Right lobe of liver (tissue), 6 donors: Measurements from ENCODE around the gene MCOLN2. TPM values are rescaled to one million over a fixed set of nuclear protein-coding genes. Genes with fewer than 3 reads are reported as not detected.

Experiments
- ATAC-seq, 4 donors: fragments of 200-7000 bp; cut with Tn5 transposase; one replicate each; pipeline ENCODE4 v1.9.1; 2020; ENCODE audit warnings: mild to moderate bottlenecking in 4 of 4, moderate library complexity in 4 of 4
- DNase-seq, 3 donors: peaks; one replicate each; pipeline ENCODE4 v3.0.0-alpha.2; 2020
- H3K27ac ChIP-seq, 3 donors: fragments of 200-600 bp; one replicate each; pipeline ENCODE4 v1.8.0; 2022
- H3K27me3 ChIP-seq, 2 donors: fragments of 200-600 bp; one replicate each; pipeline ENCODE4 v1.8.0; 2022
- H3K36me3 ChIP-seq, 4 donors: fragments of 200-600 bp; sonication (generic) in 1 of 4; one replicate each; pipeline versions ENCODE4 v1.5.1 to v1.8.0; 2017 to 2022; ENCODE audit warnings: control low read depth in 1 of 4
- H3K4me1 ChIP-seq, 4 donors: fragments of 200-600 bp; sonication (generic) in 1 of 4; one replicate each; pipeline versions ENCODE4 v1.5.1 to v1.8.0; 2017 to 2022; ENCODE audit warnings: control low read depth in 1 of 4
- H3K4me3 ChIP-seq, 3 donors: fragments of 200-600 bp; one replicate each; pipeline ENCODE4 v1.8.0; 2022
- H3K9me3 ChIP-seq, 4 donors: fragments of 200-600 bp; sonication (generic) in 1 of 4; one replicate each; pipeline versions ENCODE4 v1.5.1 to v1.8.0; 2017 to 2022; ENCODE audit warnings: control low read depth in 1 of 4
- POLR2A ChIP-seq: fragments of 450-650 bp; IDR thresholded peaks from one replicate; pipeline ENCODE4 v1.6.1; 2017; ENCODE audit warnings: antibody characterized with exemption, mild to moderate bottlenecking
- WGBS: methylation state at CpG from one replicate; pipeline ENCODE4 v1.1.6; 2018; ENCODE audit warnings: low coverage, low lambda C conversion rate; ENCODE audit not compliant: insufficient coverage; ENCODE audit errors: missing lambda C conversion rate; 5-methylcytosine and 5-hydroxymethylcytosine counted together
- intact Hi-C, 2 donors: fragments of 100-400 bp; cut with DNase I; formaldehyde crosslinking; loops; one replicate each; pipeline versions ENCODE4 v1.11.2 to v1.14.1; 2022
- total RNA-seq, 6 experiments: library from RNA; depleted of rRNA in 2 of 6; stranded (reverse); fragments of >200 nt in 2 of 6; fragmentation: NEBNext Ultra II Directional in 3 of 6; extraction: Animal tissue kit (Norgen Biotek cat#: 25700) in 3 of 6; gene quantifications; one replicate each; pipeline versions ENCODE4 v1.1.0 to v1.2.4, GENCODE V29; 2016 to 2023
- TF ChIP-seq, protein P1 (sequence below), 4 donors: fragments of 200-600 bp in 3 of 4; fragments of 450-650 bp in 1 of 4; IDR thresholded peaks; one replicate each; pipeline versions ENCODE4 v1.5.1 to v1.8.0; 2016 to 2022; ENCODE audit warnings: antibody characterized with exemption in 4 of 4, mild to moderate bottlenecking in 2 of 4
- donor health status: DM: no; HTN: yes; CAD: no.
- donor health status: DM: no; HTN: no; CAD: no.
- donor health status: DM: no; HTN: no; CAD: no.
- donor health status: DM: no; HTN: yes; CAD: no.
- donor health status: DM: no; HTN: yes; CAD: no.

The MCOLN2 gene
- total RNA-seq, 6 experiments from 2014 or later: 0.09 to 0.19 TPM; not detected in 4

DNA sequence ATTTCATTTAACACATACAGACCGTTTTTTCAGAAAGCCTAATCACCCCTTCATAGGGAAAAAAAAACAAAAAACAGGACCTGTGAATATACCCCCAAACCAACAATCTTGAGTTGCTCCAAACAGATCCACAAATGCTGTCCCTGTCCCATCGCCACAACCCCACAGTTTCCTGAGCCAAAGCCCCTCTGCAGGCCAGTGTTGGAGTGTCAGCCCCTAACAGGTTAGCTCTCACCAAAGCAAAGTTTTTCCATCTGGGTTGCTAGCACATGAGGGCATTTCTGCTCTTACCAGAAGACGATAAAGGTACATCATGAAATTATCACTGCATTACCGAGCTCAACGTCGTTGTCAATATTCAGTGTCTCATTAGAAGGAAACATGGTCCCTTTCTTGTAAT, 40.8 kb downstream of the MCOLN2 start:
- Histone ChIP-seq H3K4me3 (no peak overlapping the region), H3K27me3 (no peaks in the 10 kb centered on the region), H3K36me3 (no peaks in the 10 kb centered on the region), H3K9me3 (no peaks in the 10 kb centered on the region), H3K4me1 (no peaks in the 10 kb centered on the region), H3K27ac (no peak overlapping the region)
- ATAC-seq (no peak), DNase-seq (no peak)
- intact Hi-C loops: no loop called here
- WGBS: 64% methylated on average over 5 of the region's 6 CpGs
- TF ChIP-seq POLR2A: no peak
- TF ChIP-seq, protein P1, sequence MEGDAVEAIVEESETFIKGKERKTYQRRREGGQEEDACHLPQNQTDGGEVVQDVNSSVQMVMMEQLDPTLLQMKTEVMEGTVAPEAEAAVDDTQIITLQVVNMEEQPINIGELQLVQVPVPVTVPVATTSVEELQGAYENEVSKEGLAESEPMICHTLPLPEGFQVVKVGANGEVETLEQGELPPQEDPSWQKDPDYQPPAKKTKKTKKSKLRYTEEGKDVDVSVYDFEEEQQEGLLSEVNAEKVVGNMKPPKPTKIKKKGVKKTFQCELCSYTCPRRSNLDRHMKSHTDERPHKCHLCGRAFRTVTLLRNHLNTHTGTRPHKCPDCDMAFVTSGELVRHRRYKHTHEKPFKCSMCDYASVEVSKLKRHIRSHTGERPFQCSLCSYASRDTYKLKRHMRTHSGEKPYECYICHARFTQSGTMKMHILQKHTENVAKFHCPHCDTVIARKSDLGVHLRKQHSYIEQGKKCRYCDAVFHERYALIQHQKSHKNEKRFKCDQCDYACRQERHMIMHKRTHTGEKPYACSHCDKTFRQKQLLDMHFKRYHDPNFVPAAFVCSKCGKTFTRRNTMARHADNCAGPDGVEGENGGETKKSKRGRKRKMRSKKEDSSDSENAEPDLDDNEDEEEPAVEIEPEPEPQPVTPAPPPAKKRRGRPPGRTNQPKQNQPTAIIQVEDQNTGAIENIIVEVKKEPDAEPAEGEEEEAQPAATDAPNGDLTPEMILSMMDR (IDR thresholded peaks at IDR 0.05): no peak

DNA sequence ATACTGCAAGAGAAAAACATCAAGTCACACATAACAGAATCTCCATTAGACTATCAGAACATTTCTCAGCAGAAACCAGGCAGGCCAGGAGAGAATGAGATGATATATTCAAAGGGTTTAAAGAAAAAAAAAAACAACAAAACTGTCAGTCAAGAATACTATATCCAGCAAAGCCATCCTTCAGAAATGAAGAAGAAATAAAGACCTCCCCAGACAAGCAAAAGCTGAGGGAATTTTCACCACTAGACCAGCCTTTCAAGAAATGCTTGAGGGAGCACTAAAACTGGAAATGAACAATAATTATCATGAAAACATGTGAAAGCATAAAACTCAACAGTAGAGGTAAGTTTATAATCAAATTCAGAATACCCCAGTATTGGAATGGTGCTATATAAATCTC, 47.2 kb downstream of the MCOLN2 start:
- H3K27me3 ChIP-seq: no peaks in the 10 kb centered on the region
- ATAC-seq (no peak), DNase-seq (no peak)
- H3K4me3 ChIP-seq: no peak overlapping the region
- H3K9me3 ChIP-seq: no peaks in the 10 kb centered on the region
- H3K4me1 ChIP-seq: no peaks in the 10 kb centered on the region
- H3K27ac ChIP-seq: no peak overlapping the region
- H3K36me3 ChIP-seq: no peaks in the 10 kb centered on the region
- TF ChIP-seq POLR2A: no peak
- TF ChIP-seq, protein P1 (IDR thresholded peaks at IDR 0.05): no peak
- intact Hi-C loops: loop anchor here (10.0 kb wide), 1 partner anchor 305 kb away; the partner anchor contains the start of gene C1orf52 (in 2 of the 2)

DNA sequence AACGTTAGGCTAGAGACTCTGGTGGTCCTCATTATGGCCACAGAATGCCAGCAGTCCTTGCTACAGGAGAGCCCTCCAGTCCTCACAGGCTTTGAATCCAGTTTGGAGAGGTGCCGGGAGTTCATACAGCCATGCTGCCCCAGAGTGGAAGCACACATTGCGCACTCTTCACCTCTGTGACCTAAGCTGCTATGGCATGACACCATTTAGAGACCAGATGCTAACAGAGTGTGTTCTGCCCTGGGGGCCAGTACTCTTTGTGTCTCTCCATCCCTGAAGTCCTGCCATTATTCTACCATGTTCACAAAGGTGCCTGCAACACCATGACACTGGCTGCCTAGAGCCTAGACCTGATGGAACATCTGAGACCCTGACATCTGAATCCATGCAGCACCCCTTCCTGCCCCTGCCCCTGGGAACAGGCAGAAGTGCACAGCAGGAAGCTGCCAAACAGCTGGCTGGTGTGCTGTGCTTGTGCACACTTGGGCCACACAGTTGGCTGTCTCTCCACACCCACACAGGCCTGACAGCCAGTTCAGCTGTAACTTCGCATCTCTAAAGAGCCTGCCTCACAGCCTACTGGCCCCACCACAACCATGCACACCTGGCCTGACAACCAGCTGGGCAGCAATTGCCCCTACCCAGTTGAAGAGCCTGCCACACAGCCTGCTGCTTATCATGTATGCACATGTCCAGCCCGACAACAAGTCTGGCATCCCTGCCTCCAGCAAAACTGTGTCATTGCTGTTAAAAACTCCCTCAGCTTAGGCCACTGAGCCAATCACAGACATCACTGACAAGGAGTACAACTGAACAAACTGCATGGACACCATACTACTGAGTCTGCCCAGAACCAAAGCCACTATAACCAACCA, 49.1 kb downstream of the MCOLN2 start:
- TF ChIP-seq POLR2A: no peak
- TF ChIP-seq, protein P1 (IDR thresholded peaks at IDR 0.05): no peak
- no peak overlapping the region for H3K27ac ChIP-seq
- H3K27me3 ChIP-seq: no peaks in the 10 kb centered on the region
- H3K9me3 ChIP-seq: no peaks in the 10 kb centered on the region
- ATAC-seq (no peak), DNase-seq (no peak)
- H3K4me1 ChIP-seq: no peaks in the 10 kb centered on the region
- no peak overlapping the region for H3K4me3 ChIP-seq
- intact Hi-C loops: loop anchor here (10.0 kb wide), 1 partner anchor 307 kb away; the partner anchor contains the start of gene C1orf52 (in 2 of the 2)
- no CpG with 5 or more reads among the region's 5 CpGs for WGBS
- H3K36me3 ChIP-seq: no peaks in the 10 kb centered on the region

DNA sequence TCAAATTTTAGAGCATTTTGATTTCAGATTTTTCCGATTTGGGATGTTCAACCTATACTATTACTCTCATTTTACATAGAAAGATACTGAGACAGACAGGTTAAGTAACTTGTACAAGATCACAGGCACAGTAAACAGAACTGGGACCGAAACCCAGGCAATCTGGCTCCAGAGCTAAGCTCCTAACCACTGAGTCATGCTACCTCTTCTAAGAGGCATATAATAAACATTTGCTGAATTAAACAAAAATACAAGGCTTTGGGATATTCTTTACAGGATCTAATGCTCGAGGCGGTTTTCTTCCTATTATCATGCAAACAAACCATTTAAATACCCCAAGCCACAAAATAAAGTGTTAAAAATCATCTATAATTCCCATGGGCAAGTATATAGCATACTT, 50.3 kb downstream of the MCOLN2 start:
- ATAC-seq: no peak
- no peaks in the 10 kb centered on the region for H3K27me3 ChIP-seq
- 91% methylated on average over 4 of the region's 4 CpGs for WGBS
- no peak overlapping the region for H3K4me3 ChIP-seq
- TF ChIP-seq, protein P1 (IDR thresholded peaks at IDR 0.05): no peak
- no peak for TF ChIP-seq POLR2A
- H3K9me3 ChIP-seq: no peaks in the 10 kb centered on the region
- DNase-seq: no peak
- no peak overlapping the region for H3K27ac ChIP-seq
- no peaks in the 10 kb centered on the region for H3K4me1 ChIP-seq
- intact Hi-C loops: loop anchor here (10.0 kb wide), 1 partner anchor 308 kb away; the partner anchor contains the start of gene C1orf52 (in 2 of the 2)
- H3K36me3 ChIP-seq: no peaks in the 10 kb centered on the region
